Psoas muscle (tissue), 8 donors: Measurements from ENCODE around the gene MAML2. TPM values are rescaled to one million over a fixed set of nuclear protein-coding genes. Genes with fewer than 3 reads are reported as not detected.
"Not testable (repeated sequence)": the region's sequence is repeated elsewhere in the genome, so short reads cannot be mapped to it uniquely, and the experiment has no call there.

Experiments used
- ATAC-seq, 4 donors: fragments of 200-7000 bp; cut with Tn5 transposase; one replicate each; pipeline ENCODE4 v1.9.1; 2020; ENCODE audit warnings: moderate library complexity in 3 of 4, mild to moderate bottlenecking in 2 of 4
- DNase-seq, 2 donors: peaks; one replicate each; pipeline ENCODE4 v3.0.0-alpha.2; 2020
- H3K27ac ChIP-seq: fragments of 200-600 bp; one replicate; pipeline ENCODE4 v1.8.0; 2022
- H3K27me3 ChIP-seq, 3 donors: fragments of 200-600 bp in 1 of 3; one replicate each; pipeline versions ENCODE4 v1.6.1 to v1.8.0; 2013 to 2022; ENCODE audit warnings: low read length in 2 of 3, mild to moderate bottlenecking in 2 of 3, moderate library complexity in 1 of 3; ENCODE audit not compliant: insufficient read depth in 3 of 3
- H3K36me3 ChIP-seq, 2 donors: fragments of 200-600 bp in 1 of 2; one replicate each; pipeline versions ENCODE4 v1.6.1 to v1.8.0; 2013 to 2022; ENCODE audit warnings: low read depth in 1 of 2, mild to moderate bottlenecking in 1 of 2, moderate library complexity in 1 of 2; ENCODE audit not compliant: insufficient read depth in 1 of 2
- H3K4me1 ChIP-seq: fragments of 200-600 bp; one replicate; pipeline ENCODE4 v1.8.0; 2022
- H3K4me3 ChIP-seq: fragments of 200-600 bp; one replicate; pipeline ENCODE4 v1.8.0; 2022; ENCODE audit warnings: mild to moderate bottlenecking
- H3K9me3 ChIP-seq: fragments of 200-600 bp; one replicate; pipeline ENCODE4 v1.8.0; 2022
- WGBS, 3 donors: extraction: QIAGEN DNeasy Blood & Tissue Kit; methylation state at CpG; one replicate each; pipeline versions ENCODE4 v1.1.6 to v1.1.7; 2013; 5-methylcytosine and 5-hydroxymethylcytosine counted together
- intact Hi-C, 2 donors: fragments of 100-400 bp; cut with DNase I; formaldehyde crosslinking; loops; one replicate each; pipeline versions ENCODE4 v1.11.0 to v1.14.2; 2022
- polyA plus RNA-seq, 3 donors: library from polyadenylated mRNA; stranded (reverse); fragments of 200-250 nt; gene quantifications; one replicate each; pipeline ENCODE4 v1.2.3, GENCODE V29; 2013
- total RNA-seq, 4 donors: library from RNA; stranded (reverse); fragmentation: NEBNext Ultra II Directional in 2 of 4; extraction: Animal tissue kit (Norgen Biotek cat#: 25700) in 2 of 4; gene quantifications; one replicate each; pipeline versions ENCODE4 v1.2.1 to v1.2.4, GENCODE V29; 2021 to 2023
- TF ChIP-seq, protein P1 (sequence below): fragments of 200-600 bp; IDR thresholded peaks from one replicate; pipeline ENCODE4 v1.8.0; 2022; ENCODE audit warnings: antibody characterized with exemption
- donor health status: healthy with polysubstance abuse.
- donor health status: DM: no; HTN: no; CAD: no; lungs with moderate emphysema.
- donor health status: Bipolar disorder and iron deficiency.
- donor health status: healthy.
- donor health status: DM: yes; HTN: yes; CAD: no.
- donor health status: DM: no; HTN: no; CAD: no.
- donor health status: DM: no; HTN: no; CAD: no.
- donor health status: DM: yes; HTN: yes; CAD: no.

Gene MAML2
- total and polyA plus RNA-seq, 7 donors: 0.39 to 3.7 (median 1.5) TPM

DNA sequence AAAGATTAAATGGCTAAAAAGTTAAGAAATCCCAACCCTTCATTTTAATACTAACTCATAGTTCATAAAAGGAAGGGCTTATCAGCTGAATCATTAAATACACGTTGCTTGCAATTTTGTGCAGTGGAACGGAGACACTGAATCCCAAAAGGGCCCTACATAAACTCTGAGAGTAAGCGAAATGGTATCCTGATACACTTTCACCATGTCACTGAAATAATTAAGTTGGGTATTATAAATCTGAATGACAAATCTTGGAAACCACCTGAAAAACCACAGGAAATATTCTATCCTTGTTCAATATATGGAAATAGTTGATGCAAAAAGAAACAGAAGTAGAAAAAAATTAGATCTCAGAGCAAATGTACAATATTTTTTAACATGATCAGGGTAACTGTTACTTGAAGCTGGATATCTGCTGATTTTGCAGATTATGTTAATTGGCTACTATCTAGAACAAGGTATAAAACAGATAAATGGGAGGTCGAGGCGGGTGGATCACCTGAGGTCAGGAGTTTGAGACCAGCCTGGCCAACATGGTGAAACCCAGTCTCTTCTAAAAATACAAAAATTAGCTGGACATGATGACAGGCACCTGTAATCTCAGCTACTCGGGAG, 55.1 kb downstream of the MAML2 start:
- TF ChIP-seq, protein P1, sequence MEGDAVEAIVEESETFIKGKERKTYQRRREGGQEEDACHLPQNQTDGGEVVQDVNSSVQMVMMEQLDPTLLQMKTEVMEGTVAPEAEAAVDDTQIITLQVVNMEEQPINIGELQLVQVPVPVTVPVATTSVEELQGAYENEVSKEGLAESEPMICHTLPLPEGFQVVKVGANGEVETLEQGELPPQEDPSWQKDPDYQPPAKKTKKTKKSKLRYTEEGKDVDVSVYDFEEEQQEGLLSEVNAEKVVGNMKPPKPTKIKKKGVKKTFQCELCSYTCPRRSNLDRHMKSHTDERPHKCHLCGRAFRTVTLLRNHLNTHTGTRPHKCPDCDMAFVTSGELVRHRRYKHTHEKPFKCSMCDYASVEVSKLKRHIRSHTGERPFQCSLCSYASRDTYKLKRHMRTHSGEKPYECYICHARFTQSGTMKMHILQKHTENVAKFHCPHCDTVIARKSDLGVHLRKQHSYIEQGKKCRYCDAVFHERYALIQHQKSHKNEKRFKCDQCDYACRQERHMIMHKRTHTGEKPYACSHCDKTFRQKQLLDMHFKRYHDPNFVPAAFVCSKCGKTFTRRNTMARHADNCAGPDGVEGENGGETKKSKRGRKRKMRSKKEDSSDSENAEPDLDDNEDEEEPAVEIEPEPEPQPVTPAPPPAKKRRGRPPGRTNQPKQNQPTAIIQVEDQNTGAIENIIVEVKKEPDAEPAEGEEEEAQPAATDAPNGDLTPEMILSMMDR: no peak
- Histone ChIP-seq H3K36me3 (no peaks in the 10 kb centered on the region), H3K9me3 (no peaks in the 10 kb centered on the region), H3K27me3 (no peaks in the 10 kb centered on the region), H3K4me1 (no peaks in the 10 kb centered on the region), H3K4me3 (no peak overlapping the region), H3K27ac (no peak overlapping the region)
- DNase-seq (no peak), ATAC-seq (no peak)
- intact Hi-C loops: no loop called here
- WGBS, 3 donors: 85 to 89% (median 88%) methylated on average over 6 of the region's 6 CpGs

- H3K4me1 ChIP-seq, intact Hi-C loops, H3K9me3 ChIP-seq, DNase-seq, ATAC-seq, H3K27me3 ChIP-seq, H3K36me3 ChIP-seq, H3K4me3 ChIP-seq, H3K27ac ChIP-seq: not testable (repeated sequence)
- WGBS, 3 donors: 97 to 98% (median 97%) methylated on average over 6 of the region's 6 CpGs
Measured at GRCh38 chr11:96285985-96286384, 57.0 kb downstream of the MAML2 start.

DNA sequence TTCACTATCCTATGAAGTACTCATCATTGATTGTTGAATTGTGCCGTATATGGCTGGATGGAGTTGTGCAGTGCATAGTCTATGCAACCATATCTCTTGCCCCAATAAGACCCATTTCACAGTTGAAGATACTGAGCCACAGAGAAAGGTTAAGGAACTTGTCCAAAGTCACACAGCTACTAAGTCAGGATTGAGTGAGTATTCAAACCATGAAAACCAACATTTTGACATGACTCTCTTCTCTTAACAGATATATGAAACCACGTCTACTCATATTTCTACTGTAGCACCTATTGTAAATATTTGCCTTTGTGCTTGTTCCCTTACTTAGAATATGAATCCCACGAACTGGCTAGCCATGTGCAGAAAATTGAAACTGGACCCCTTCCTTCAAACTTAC, 58.1 kb downstream of the MAML2 start:
- TF ChIP-seq, protein P1: no peak
- 83 to 85% (median 84%) methylated on average over 3 of the region's 3 CpGs for WGBS, 3 donors
- Histone ChIP-seq H3K4me3 (no peak overlapping the region), H3K27me3 (no peaks in the 10 kb centered on the region), H3K4me1 (no peaks in the 10 kb centered on the region), H3K9me3 (no peaks in the 10 kb centered on the region), H3K27ac (no peak overlapping the region), H3K36me3 (no peaks in the 10 kb centered on the region)
- ATAC-seq (no peak), DNase-seq (no peak)
- intact Hi-C loops: no loop called here

GRCh38 chr11:96284401-96284800, 58.6 kb downstream of the MAML2 start:
- TF ChIP-seq, protein P1: no peak
- Histone ChIP-seq H3K27ac (no peak overlapping the region), H3K9me3 (no peaks in the 10 kb centered on the region), H3K27me3 (no peaks in the 10 kb centered on the region), H3K4me3 (no peak overlapping the region), H3K36me3 (no peaks in the 10 kb centered on the region), H3K4me1 (no peaks in the 10 kb centered on the region)
- intact Hi-C loops: no loop called here
- ATAC-seq (no peak), DNase-seq (no peak)
- 97 to 100% (median 98%) methylated on average over 1 of the region's 1 CpG for WGBS, 3 donors

- no peak for DNase-seq
- intact Hi-C loops: no loop called here
- H3K4me3 ChIP-seq: no peak overlapping the region
- no peak overlapping the region for H3K27ac ChIP-seq
- no peaks in the 10 kb centered on the region for H3K36me3 ChIP-seq
- H3K27me3 ChIP-seq: no peaks in the 10 kb centered on the region
- TF ChIP-seq, protein P1: no peak
- WGBS, 3 donors: 80 to 91% (median 85%) methylated on average over 2 of the region's 2 CpGs
- no peaks in the 10 kb centered on the region for H3K9me3 ChIP-seq
- no peaks in the 10 kb centered on the region for H3K4me1 ChIP-seq
- no peak for ATAC-seq
Measured at GRCh38 chr11:96282625-96283220, 60.3 kb downstream of the MAML2 start.
